Measurements from ENCODE around the gene MED31. TPM values are rescaled to one million over a fixed set of nuclear protein-coding genes. Genes with fewer than 3 reads are reported as not detected.

MED31 gene
- total RNA-seq, 1 donor from 2014 or later: 17.4 TPM

GRCh38 chr17:6630390-6630789, 21.0 kb downstream of the MED31 start:
- Histone ChIP-seq H3K27ac (no peak overlapping the region), H3K36me3 (peaks cover 66% of the 10 kb centered on the region), H3K4me3 (no peak overlapping the region), H3K9me3 (no peaks in the 10 kb centered on the region), H3K27me3 (ENCODE audit: low read depth) (no peaks in the 10 kb centered on the region), H3K4me1 (no peaks in the 10 kb centered on the region)
- ATAC-seq (no peak), DNase-seq (no peak)
- intact Hi-C loops (cut with DNase I): no loop called here
- TF ChIP-seq, protein P1, sequence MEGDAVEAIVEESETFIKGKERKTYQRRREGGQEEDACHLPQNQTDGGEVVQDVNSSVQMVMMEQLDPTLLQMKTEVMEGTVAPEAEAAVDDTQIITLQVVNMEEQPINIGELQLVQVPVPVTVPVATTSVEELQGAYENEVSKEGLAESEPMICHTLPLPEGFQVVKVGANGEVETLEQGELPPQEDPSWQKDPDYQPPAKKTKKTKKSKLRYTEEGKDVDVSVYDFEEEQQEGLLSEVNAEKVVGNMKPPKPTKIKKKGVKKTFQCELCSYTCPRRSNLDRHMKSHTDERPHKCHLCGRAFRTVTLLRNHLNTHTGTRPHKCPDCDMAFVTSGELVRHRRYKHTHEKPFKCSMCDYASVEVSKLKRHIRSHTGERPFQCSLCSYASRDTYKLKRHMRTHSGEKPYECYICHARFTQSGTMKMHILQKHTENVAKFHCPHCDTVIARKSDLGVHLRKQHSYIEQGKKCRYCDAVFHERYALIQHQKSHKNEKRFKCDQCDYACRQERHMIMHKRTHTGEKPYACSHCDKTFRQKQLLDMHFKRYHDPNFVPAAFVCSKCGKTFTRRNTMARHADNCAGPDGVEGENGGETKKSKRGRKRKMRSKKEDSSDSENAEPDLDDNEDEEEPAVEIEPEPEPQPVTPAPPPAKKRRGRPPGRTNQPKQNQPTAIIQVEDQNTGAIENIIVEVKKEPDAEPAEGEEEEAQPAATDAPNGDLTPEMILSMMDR (IDR thresholded peaks at IDR 0.05): no peak

DNA sequence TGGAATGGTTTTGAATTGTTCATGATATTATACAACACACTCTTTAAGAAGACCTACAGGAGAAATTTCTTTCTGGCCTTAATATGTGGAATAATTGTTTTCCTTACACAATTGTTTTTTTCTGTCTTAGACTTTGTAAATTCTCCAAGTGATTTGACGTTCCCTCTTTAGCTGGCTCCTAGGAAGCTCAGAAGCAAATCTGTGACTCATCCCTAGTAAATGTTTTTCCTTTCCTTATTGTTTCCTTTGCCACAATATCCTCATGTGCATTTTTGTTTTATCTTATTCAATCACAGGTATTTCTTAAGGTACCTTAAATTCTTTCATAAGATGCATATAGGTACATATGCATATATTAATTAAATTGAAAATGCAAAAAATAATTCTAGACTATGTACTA, 24.4 kb downstream of the MED31 start:
- ATAC-seq (no peak), DNase-seq (no peak)
- Histone ChIP-seq H3K36me3 (peaks cover 57% of the 10 kb centered on the region), H3K27ac (no peak overlapping the region), H3K4me1 (no peaks in the 10 kb centered on the region), H3K4me3 (no peak overlapping the region), H3K27me3 (ENCODE audit: low read depth) (no peaks in the 10 kb centered on the region), H3K9me3 (no peaks in the 10 kb centered on the region)
- intact Hi-C loops (cut with DNase I): no loop called here
- TF ChIP-seq, protein P1 (IDR thresholded peaks at IDR 0.05): no peak

GRCh38 chr17:6626616-6627015, 24.8 kb downstream of the MED31 start:
- intact Hi-C loops (cut with DNase I): no loop called here
- peaks cover 57% of the 10 kb centered on the region for H3K36me3 ChIP-seq

GRCh38 chr17:6623941-6624340, 27.5 kb downstream of the MED31 start:
- Histone ChIP-seq H3K4me1 (no peaks in the 10 kb centered on the region), H3K27ac (no peak overlapping the region), H3K36me3 (peaks cover 71% of the 10 kb centered on the region), H3K27me3 (ENCODE audit: low read depth) (no peaks in the 10 kb centered on the region), H3K4me3 (no peak overlapping the region), H3K9me3 (no peaks in the 10 kb centered on the region)
- DNase-seq (no peak), ATAC-seq (no peak)
- intact Hi-C loops (cut with DNase I): no loop called here
- TF ChIP-seq, protein P1 (IDR thresholded peaks at IDR 0.05): no peak

More at GRCh38 chr17:6626616-6627015, 24.8 kb downstream of the MED31 start:
- H3K9me3 ChIP-seq: no peaks in the 10 kb centered on the region
- TF ChIP-seq, protein P1 (IDR thresholded peaks at IDR 0.05): no peak
- H3K4me3 ChIP-seq: no peak overlapping the region
- ATAC-seq (no peak), DNase-seq (no peak)
- H3K27ac ChIP-seq: no peak overlapping the region
- no peaks in the 10 kb centered on the region for H3K4me1 ChIP-seq
- no peaks in the 10 kb centered on the region for H3K27me3 ChIP-seq (ENCODE audit: low read depth)

DNA sequence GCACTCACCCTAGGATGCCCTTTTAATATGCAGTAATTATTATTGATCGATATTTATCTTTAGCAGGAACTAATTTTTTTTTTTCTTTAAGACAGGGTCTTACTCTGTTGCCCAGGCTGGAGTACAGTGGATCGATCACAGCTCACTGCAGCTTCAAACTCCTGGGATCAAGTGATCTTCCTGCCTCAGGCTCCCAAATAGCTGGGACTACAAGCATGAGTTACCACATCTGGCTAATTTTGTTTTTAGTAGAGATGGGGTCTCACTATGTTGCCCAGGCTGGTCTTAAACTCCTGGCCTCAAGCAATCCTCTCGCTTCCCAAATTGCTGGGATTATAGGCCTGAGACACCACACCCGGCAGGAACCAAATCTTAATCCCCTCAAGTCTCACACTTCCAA, 40.2 kb downstream of the MED31 start:
- Histone ChIP-seq H3K27me3 (ENCODE audit: low read depth) (no peaks in the 10 kb centered on the region), H3K27ac (no peak overlapping the region), H3K4me3 (no peak overlapping the region), H3K9me3 (no peaks in the 10 kb centered on the region), H3K36me3 (peaks cover 74% of the 10 kb centered on the region), H3K4me1 (no peaks in the 10 kb centered on the region)
- TF ChIP-seq, protein P1 (IDR thresholded peaks at IDR 0.05): no peak
- intact Hi-C loops (cut with DNase I): no loop called here
- DNase-seq (no peak), ATAC-seq (no peak)

GRCh38 chr17:6610011-6610410, 41.4 kb downstream of the MED31 start:
- Histone ChIP-seq H3K36me3 (peaks cover 76% of the 10 kb centered on the region), H3K4me1 (no peaks in the 10 kb centered on the region), H3K27me3 (ENCODE audit: low read depth) (no peaks in the 10 kb centered on the region), H3K4me3 (no peak overlapping the region), H3K9me3 (no peaks in the 10 kb centered on the region), H3K27ac (no peak overlapping the region)
- DNase-seq (no peak), ATAC-seq (no peak)
- intact Hi-C loops (cut with DNase I): no loop called here
- TF ChIP-seq, protein P1 (IDR thresholded peaks at IDR 0.05): no peak
